D721Med (cell line): ENCODE results near the gene MINDY4.

Experiments
- DNase-seq: peaks from one replicate; pipeline ENCODE4 v3.0.0; 2011; ENCODE audit warnings: low spot score; ENCODE audit not compliant: insufficient read length
- FAIRE-seq: peaks from 2 replicates; lab custom pipeline; 2011; peaks lifted over from hg19 to GRCh38; lab: Jason Lieb, UNC
- CTCF ChIP-seq: IDR thresholded peaks from 2 replicates; pipeline ENCODE4 v1.5.1; 2012; ENCODE audit warnings: mild to moderate bottlenecking, control low read depth; ENCODE audit not compliant: insufficient read depth; ENCODE audit errors: missing control alignments

The MINDY4 gene

GRCh38 chr7:30923009-30923773 lies 152.0 kb downstream of the MINDY4 start:
- no peak for TF ChIP-seq CTCF
- DNase-seq, result peak; percentile 6
- FAIRE-seq, result no peak

GRCh38 chr7:30923774-30924413 lies 152.7 kb downstream of the MINDY4 start:
- DNase-seq (no peak), FAIRE-seq (no peak)

DNA sequence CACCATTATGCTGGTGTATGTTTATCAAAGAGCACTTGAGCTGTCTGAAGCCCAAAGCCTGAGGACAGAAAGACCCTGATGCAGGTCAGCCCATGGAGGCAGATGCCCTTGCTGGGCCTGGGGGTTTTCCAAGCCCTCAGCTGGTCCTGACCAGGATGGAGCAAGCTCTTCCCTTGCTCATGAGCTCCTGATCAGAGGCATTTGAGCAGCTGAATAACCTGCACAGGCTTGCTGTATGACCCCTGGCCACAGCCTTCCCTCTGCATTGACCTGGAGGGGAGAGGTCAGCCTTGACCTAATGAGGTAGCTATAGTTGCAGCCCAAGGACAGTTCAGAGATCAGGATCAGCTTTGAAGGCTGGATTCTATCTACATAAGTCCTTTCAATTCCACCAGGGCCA lies 153.4 kb downstream of the MINDY4 start:
- FAIRE-seq, result no peak
- TF ChIP-seq CTCF, result no peak
- no peak for DNase-seq

More at GRCh38 chr7:30923774-30924413, 152.7 kb downstream of the MINDY4 start:
- no peak for TF ChIP-seq CTCF

DNA sequence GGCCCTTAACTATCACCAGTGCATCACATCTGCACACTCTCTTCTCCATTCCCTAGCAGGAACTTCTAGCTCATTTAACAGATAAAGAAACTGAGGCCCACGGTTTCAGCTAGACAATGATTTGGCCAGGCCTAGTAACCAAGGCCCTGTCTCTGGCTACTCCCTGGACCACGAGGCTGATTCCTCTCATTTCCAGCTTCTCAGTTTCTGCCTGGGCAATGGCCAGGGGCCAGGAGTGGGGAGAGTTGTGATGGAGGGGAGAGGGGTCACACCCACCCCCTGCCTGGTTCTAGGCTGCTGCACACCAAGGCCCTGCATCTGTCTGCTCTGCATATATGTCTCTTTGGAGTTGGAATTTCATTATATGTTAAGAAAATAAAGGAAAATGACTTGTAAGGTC lies 153.9 kb downstream of the MINDY4 start:
- FAIRE-seq (no peak), DNase-seq (no peak)
- no peak for TF ChIP-seq CTCF

GRCh38 chr7:30925913-30926312 lies 154.7 kb downstream of the MINDY4 start:
- FAIRE-seq, result no peak
- TF ChIP-seq CTCF, result no peak
- peak; percentile 5 for DNase-seq

GRCh38 chr7:30926313-30926712 lies 155.1 kb downstream of the MINDY4 start:
- TF ChIP-seq CTCF, result no peak
- DNase-seq, result no peak
- no peak for FAIRE-seq

DNA sequence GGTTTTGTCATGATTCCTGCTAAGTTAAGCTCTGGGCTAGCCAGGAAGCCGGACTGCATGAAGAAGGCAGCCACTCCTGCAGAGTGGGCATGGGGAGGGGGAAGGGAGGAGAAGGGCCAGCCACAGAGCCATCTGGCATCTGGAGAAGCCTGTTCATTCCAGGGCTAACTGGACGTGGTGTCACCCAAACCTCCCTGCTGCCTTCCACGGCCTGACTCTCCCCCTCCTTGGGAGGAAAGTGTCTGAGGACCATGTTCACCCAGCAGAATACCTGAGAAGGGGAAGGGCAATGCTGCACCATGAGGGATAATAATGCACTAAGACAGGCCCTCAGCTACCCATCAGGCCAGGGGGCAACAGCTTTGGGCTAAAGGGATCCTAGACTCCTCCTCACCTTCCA lies 155.8 kb downstream of the MINDY4 start:
- no peak for TF ChIP-seq CTCF
- no peak for FAIRE-seq
- peak; percentile 12 for DNase-seq
